IMR-90 (cell line): ENCODE data around the gene PTGR2.

Experiments
- CEBPB ChIP-seq: IDR thresholded peaks from 2 replicates; pipeline ENCODE4 v1.6.1; 2012; ENCODE audit warnings: low read depth, low read length, improper control_type of control experiment
- CHD1 ChIP-seq: IDR thresholded peaks from 2 replicates; pipeline ENCODE4 v1.6.1; 2012; ENCODE audit warnings: low read depth, low read length, improper control_type of control experiment
- CTCF ChIP-seq: conservative IDR thresholded peaks from 2 replicates; pipeline ENCODE4 v1.5.1; 2012; ENCODE audit warnings: mild to moderate bottlenecking, low read depth, low read length, improper control_type of control experiment
- MAFK ChIP-seq: IDR thresholded peaks from 2 replicates; pipeline ENCODE4 v1.6.1; 2012; ENCODE audit warnings: low read depth, low read length, improper control_type of control experiment
- POLR2A ChIP-seq: IDR thresholded peaks from 2 replicates; pipeline ENCODE4 v1.6.1; 2012; ENCODE audit warnings: mild to moderate bottlenecking, low read depth, low read length
- RAD21 ChIP-seq: IDR thresholded peaks from 2 replicates; pipeline ENCODE4 v1.6.1; 2012; ENCODE audit warnings: low read length, improper control_type of control experiment
- RFX5 ChIP-seq: IDR thresholded peaks from 2 replicates; pipeline ENCODE4 v1.8.0; 2012; ENCODE audit warnings: low read depth, mild to moderate bottlenecking, low read length, moderate library complexity
- SMC3 ChIP-seq: fragments of 150-350 bp; IDR thresholded peaks from 2 replicates; pipeline ENCODE4 v1.6.1; 2016; ENCODE audit warnings: low read depth, mild to moderate bottlenecking, antibody characterized with exemption, low read length, moderate library complexity

- TF ChIP-seq CTCF (no peak), SMC3 (no peak), POLR2A (no peak), RFX5 (no peak), CHD1 (no peak), MAFK (no peak), CEBPB (no peak), RAD21 (no peak)
Measured at GRCh38 chr14:73811164-73811503, 40.5 kb upstream of the PTGR2 start.
